GM19324 (cell line): ENCODE results near the gene CERS6.
"Not testable (repeated sequence)": the region's sequence is repeated elsewhere in the genome, so short reads cannot be mapped to it uniquely, and the experiment has no call there.

Experiments used
- ATAC-seq: cut with Tn5 transposase; IDR thresholded peaks from one replicate; pipeline ENCODE4 v1.9.1; 2021; ENCODE audit warnings: mild to moderate bottlenecking, moderate library complexity; ENCODE audit not compliant: unreplicated experiment, low FRiP score

The CERS6 gene

GRCh38 chr2:168782271-168782670 is 326.2 kb downstream of the CERS6 start:
- ATAC-seq: no peak

- ATAC-seq: no peak
These were observed 328.9 kb downstream of the CERS6 start for GRCh38 chr2:168784993-168785392.

GRCh38 chr2:168787098-168787781 is 331.2 kb downstream of the CERS6 start:
- no peak for ATAC-seq

GRCh38 chr2:168787782-168788376 is 331.8 kb downstream of the CERS6 start:
- ATAC-seq: no peak

GRCh38 chr2:168789776-168790175 is 333.7 kb downstream of the CERS6 start:
- ATAC-seq: no peak

GRCh38 chr2:168790226-168790902 is 334.3 kb downstream of the CERS6 start:
- no peak for ATAC-seq

- ATAC-seq: not testable (repeated sequence)
These were observed 335.1 kb downstream of the CERS6 start for GRCh38 chr2:168791140-168791539.

- ATAC-seq: no peak
These were observed 337.5 kb downstream of the CERS6 start for GRCh38 chr2:168793596-168793995.

GRCh38 chr2:168794968-168795367 is 338.9 kb downstream of the CERS6 start:
- ATAC-seq: no peak

GRCh38 chr2:168796090-168796577 is 340.1 kb downstream of the CERS6 start:
- no peak for ATAC-seq

- ATAC-seq: no peak
These were observed 340.7 kb downstream of the CERS6 start for GRCh38 chr2:168796583-168797285.

- ATAC-seq: no peak
These were observed 341.2 kb downstream of the CERS6 start for GRCh38 chr2:168797286-168797655.

- no peak for ATAC-seq
These were observed 342.2 kb downstream of the CERS6 start for GRCh38 chr2:168798076-168798887.

GRCh38 chr2:168798888-168799410 is 342.9 kb downstream of the CERS6 start:
- ATAC-seq: no peak

GRCh38 chr2:168801471-168801870 is 345.4 kb downstream of the CERS6 start:
- no peak for ATAC-seq

GRCh38 chr2:168801961-168802858 is 346.1 kb downstream of the CERS6 start, which contains the start of gene NOSTRIN:
NOSTRIN (plus strand) TSS chr2:168802637; CDS start chr2:168802647, 10 bp downstream.
- no peak for ATAC-seq

GRCh38 chr2:168802859-168803725 is 347.0 kb downstream of the CERS6 start:
- ATAC-seq: no peak

- ATAC-seq: no peak
These were observed 348.1 kb downstream of the CERS6 start for GRCh38 chr2:168804214-168804613.
